PC-3 (cell line): ENCODE measurements around the gene IFI35.

Experiments used
- CTCF ChIP-seq: fragments of 300-600 bp; sonication (generic); conservative IDR thresholded peaks from 2 replicates; pipeline ENCODE4 v1.5.1; 2017; ENCODE audit warnings: antibody characterized with exemption, low read depth, mild to moderate bottlenecking, low read length
- EZH2 ChIP-seq: fragments of 300-600 bp; sonication (generic); IDR thresholded peaks from one replicate; pipeline ENCODE4 v1.6.1; 2017; ENCODE audit warnings: antibody characterized with exemption, mild to moderate bottlenecking, low read length; ENCODE audit not compliant: unreplicated experiment
- EZH2phosphoT487 ChIP-seq: fragments of 300-600 bp; sonication (generic); IDR thresholded peaks from 2 replicates; pipeline ENCODE4 v1.6.1; 2018; ENCODE audit warnings: mild to moderate bottlenecking, antibody characterized with exemption, low read length, borderline replicate concordance

GRCh38 chr17:43024407-43025289 is 18.1 kb downstream of the IFI35 start, which contains the start of gene RND2:
- peak; percentile 63 for TF ChIP-seq CTCF
- no peak for TF ChIP-seq EZH2
- no peak for TF ChIP-seq EZH2phosphoT487
